GM23338 (cell line): Measurements from ENCODE around the gene ST3GAL2. TPM values are rescaled to one million over a fixed set of nuclear protein-coding genes. Genes with fewer than 3 reads are reported as not detected.

Experiments
- ATAC-seq: fragments of 200-7000 bp; cut with Tn5 transposase; 3 replicates; pipeline ENCODE4 v1.9.1; 2020
- DNase-seq: peaks from one replicate; pipeline ENCODE4 v3.0.0-alpha.2; 2015; ENCODE audit warnings: low spot score
- H2AFZ ChIP-seq: fragments of 200-600 bp; sonication (generic); 2 replicates; pipeline ENCODE4 v1.8.0; 2016; ENCODE audit warnings: antibody characterized with exemption, mild to moderate bottlenecking, moderate library complexity
- H3F3A ChIP-seq: fragments of 200-600 bp; sonication (generic); replicated peaks from 2 replicates; pipeline ENCODE4 v1.8.0; 2017; ENCODE audit warnings: antibody characterized with exemption, mixed run types, low read depth
- H3K27ac ChIP-seq: fragments of 200-600 bp; sonication (generic); 2 replicates; pipeline ENCODE4 v1.6.1; 2016; ENCODE audit warnings: low read depth
- H3K27me3 ChIP-seq: fragments of 200-600 bp; sonication (generic); 2 replicates; pipeline ENCODE4 v1.8.0; 2016; ENCODE audit warnings: mild to moderate bottlenecking, mixed run types, moderate library complexity; ENCODE audit not compliant: insufficient read depth
- H3K36me3 ChIP-seq: fragments of 200-600 bp; sonication (generic); 2 replicates; pipeline ENCODE4 v1.8.0; 2016; ENCODE audit warnings: mild to moderate bottlenecking; ENCODE audit not compliant: insufficient read depth
- H3K4me1 ChIP-seq: fragments of 200-600 bp; sonication (generic); 2 replicates; pipeline ENCODE4 v1.8.0; 2016; ENCODE audit warnings: mild to moderate bottlenecking, moderate library complexity; ENCODE audit not compliant: insufficient read depth
- H3K4me2 ChIP-seq: fragments of 200-600 bp; sonication (generic); 2 replicates; pipeline ENCODE4 v1.7.1; 2017; ENCODE audit warnings: mixed run types
- H3K4me3 ChIP-seq: fragments of 200-600 bp; sonication (generic); 2 replicates; pipeline ENCODE4 v1.6.1; 2016; ENCODE audit warnings: mixed run types
- H3K79me2 ChIP-seq: fragments of 200-600 bp; sonication (generic); replicated peaks from 2 replicates; pipeline ENCODE4 v1.8.0; 2017; ENCODE audit warnings: mild to moderate bottlenecking; ENCODE audit not compliant: insufficient read depth
- H3K9me2 ChIP-seq: fragments of 200-600 bp; sonication (generic); 2 replicates; pipeline ENCODE4 v1.8.0; 2017; ENCODE audit not compliant: insufficient read depth
- H4K20me1 ChIP-seq: fragments of 200-600 bp; sonication (generic); replicated peaks from 2 replicates; pipeline ENCODE4 v1.8.0; 2017; ENCODE audit warnings: mild to moderate bottlenecking; ENCODE audit not compliant: insufficient read depth
- H3K27ac Mint-ChIP-seq: 2 replicates; pipeline ENCODE4 v1.8.0; 2020; ENCODE audit warnings: inconsistent platforms, mild to moderate bottlenecking, moderate library complexity, mixed read lengths
- H3K27me3 Mint-ChIP-seq: 3 replicates; pipeline ENCODE4 v1.8.0; 2022; ENCODE audit warnings: low read depth, mild to moderate bottlenecking, moderate library complexity, mixed read lengths, inconsistent platforms; ENCODE audit not compliant: insufficient read depth, poor library complexity
- H3K36me3 Mint-ChIP-seq: 3 replicates; pipeline ENCODE4 v1.8.0; 2021; ENCODE audit warnings: low read depth, mild to moderate bottlenecking, inconsistent platforms, moderate library complexity, mixed read lengths
- H3K4me1 Mint-ChIP-seq: 3 replicates; pipeline ENCODE4 v1.8.0; 2020; ENCODE audit warnings: mild to moderate bottlenecking, inconsistent platforms, mixed read lengths
- H3K4me3 Mint-ChIP-seq: 3 replicates; pipeline ENCODE4 v1.8.0; 2021; ENCODE audit warnings: moderate library complexity, mild to moderate bottlenecking, inconsistent platforms, mixed read lengths
- H3K9me3 Mint-ChIP-seq: 3 replicates; pipeline ENCODE4 v1.8.0; 2020; ENCODE audit warnings: moderate library complexity, mild to moderate bottlenecking, inconsistent platforms, mixed read lengths
- CREB1 ChIP-seq: fragments of 250-450 bp; sonication (Bioruptor Pico); IDR thresholded peaks from 2 replicates; pipeline ENCODE4 v1.5.0; 2020; ENCODE audit warnings: low read depth, mild to moderate bottlenecking, moderate library complexity
- EZH2 ChIP-seq: fragments of 200-600 bp; sonication (generic); IDR thresholded peaks from one replicate; pipeline ENCODE4 v1.8.0; 2017; ENCODE audit warnings: antibody characterized with exemption, mild to moderate bottlenecking, low read depth; ENCODE audit not compliant: unreplicated experiment
- NANOG ChIP-seq: IDR thresholded peaks from 2 replicates; pipeline ENCODE4 v1.6.1; 2016; ENCODE audit warnings: antibody characterized with exemption, borderline replicate concordance
- POLR2AphosphoS5 ChIP-seq: IDR thresholded peaks from 2 replicates; pipeline ENCODE4 v1.6.1; 2016; ENCODE audit warnings: antibody characterized with exemption, low read depth
- REST ChIP-seq: IDR thresholded peaks from one replicate; pipeline ENCODE4 v1.6.1; 2018; ENCODE audit warnings: antibody characterized with exemption; ENCODE audit not compliant: unreplicated experiment
- STAT1 ChIP-seq: IDR thresholded peaks from one replicate; pipeline ENCODE4 v1.6.1; 2016; ENCODE audit warnings: antibody characterized with exemption; ENCODE audit not compliant: unreplicated experiment
- ZNF114 ChIP-seq: fragments of 250-450 bp; sonication (Bioruptor Pico); IDR thresholded peaks from 2 replicates; pipeline ENCODE4 v1.5.0; 2020; ENCODE audit warnings: mild to moderate bottlenecking, moderate library complexity
- ZNF331 ChIP-seq: fragments of 250-450 bp; sonication (Bioruptor Pico); IDR thresholded peaks from 2 replicates; pipeline ENCODE4 v1.5.0; 2020; ENCODE audit warnings: low read depth, mild to moderate bottlenecking, moderate library complexity
- ZNF462 ChIP-seq: fragments of 250-450 bp; sonication (Bioruptor Pico); IDR thresholded peaks from 2 replicates; pipeline ENCODE4 v1.5.0; 2020; ENCODE audit warnings: mild to moderate bottlenecking, moderate library complexity
- polyA plus RNA-seq: library from polyadenylated mRNA; unstranded; fragments of >200 nt; fragmentation: Nextera tagmentation; extraction: Ambion mirVana; gene quantifications from 2 replicates; pipeline ENCODE4 v1.2.1, GENCODE V29; 2016
- total RNA-seq: library from RNA; depleted of rRNA; stranded (reverse); fragments of >200 nt; shearing (Covaris generic); gene quantifications from 2 replicates; pipeline ENCODE4 v1.2.3, GENCODE V29; 2014
- TF ChIP-seq, protein P1 (sequence below), 2 experiments: fragments of 200-600 bp in 1 of 2; sonication (generic) in 1 of 2; conservative IDR thresholded peaks; 2 replicates each; pipeline versions ENCODE4 v1.5.1 to v1.6.1; 2016 to 2017; ENCODE audit warnings: antibody characterized with exemption in 2 of 2, low read depth in 2 of 2, mild to moderate bottlenecking in 2 of 2, moderate library complexity in 1 of 2

ST3GAL2 gene
- total and polyA plus RNA-seq, 2 experiments from 2014 or later = 12.3 to 39.8 TPM

DNA sequence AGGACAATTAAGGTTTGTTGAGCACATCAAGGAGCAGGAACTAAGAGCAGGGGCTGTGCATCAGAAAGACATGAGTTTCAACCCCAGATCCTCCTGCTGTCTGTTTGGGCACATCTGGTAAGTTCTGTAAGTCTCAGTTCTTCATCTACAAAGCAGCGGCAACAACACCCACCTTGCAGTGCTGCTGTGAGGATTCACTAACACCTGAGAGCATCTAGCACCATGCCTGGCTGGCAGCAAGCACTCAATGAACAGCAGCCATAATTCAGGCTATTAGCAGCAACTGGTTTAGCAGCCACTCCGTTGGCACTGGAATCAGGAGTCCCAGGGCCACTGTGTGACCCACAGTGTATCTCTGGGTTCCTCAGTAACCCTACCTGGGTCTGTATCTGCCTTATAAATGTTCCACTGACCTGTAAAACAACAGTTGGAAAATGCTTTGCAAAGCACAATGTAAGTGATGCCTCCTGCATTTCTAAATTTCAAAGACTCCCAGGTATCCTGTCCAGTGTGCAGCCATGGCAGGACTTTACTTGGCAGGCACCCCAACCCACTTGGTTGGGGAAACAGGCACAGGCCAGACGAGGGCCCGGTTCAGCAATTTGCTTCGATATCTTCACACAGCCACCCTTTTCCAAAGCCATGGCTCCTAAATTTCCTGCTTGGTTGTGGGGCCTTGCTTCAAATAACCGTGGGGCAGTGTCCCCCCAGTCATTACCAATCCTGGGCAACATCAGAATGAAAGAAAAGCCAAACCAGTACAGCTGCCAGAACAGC is 4.2 kb downstream of the ST3GAL2 start (continued):
- no peak for TF ChIP-seq ZNF462 (CRISPR knock-in tag)

DNA sequence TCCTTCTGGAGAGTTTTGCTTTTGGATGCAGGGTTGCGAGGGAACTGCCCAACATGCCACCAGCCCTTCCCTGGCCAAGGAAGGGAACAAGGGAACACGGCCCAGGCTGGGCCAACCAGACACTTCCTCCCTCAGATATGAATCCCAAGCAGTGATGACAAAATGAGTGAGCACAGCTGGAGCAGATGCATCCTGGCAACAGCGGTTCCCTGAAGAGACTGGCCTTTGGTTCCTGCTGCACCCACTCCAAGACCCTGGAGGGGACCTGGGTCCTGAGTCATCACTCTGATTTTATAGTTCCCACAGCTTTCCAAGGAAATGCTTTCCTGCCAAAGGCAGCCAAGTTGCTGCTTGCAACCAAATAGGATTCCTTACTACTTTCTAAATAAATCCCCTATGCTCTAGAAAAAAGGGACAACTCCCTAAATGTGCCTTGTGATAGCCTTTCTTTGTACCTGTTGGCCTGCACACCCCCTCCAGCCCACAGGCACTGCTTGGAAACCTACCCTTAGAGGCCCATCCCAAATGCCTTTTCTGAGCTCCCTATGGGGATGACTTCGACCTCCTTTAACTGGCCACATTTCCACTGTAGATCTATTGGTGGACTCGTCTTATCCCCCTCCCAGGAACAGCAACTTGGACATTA is 5.3 kb downstream of the ST3GAL2 start:
- Mint-ChIP-seq H3K4me1 (peaks cover 73% of the 10 kb centered on the region), H3K9me3 (no peaks in the 10 kb centered on the region), H3K36me3 (peaks cover 8% of the 10 kb centered on the region), H3K27me3 (peaks cover 21% of the 10 kb centered on the region), H3K4me3 (no peak overlapping the region; the same call in 2 of the 3 replicates), H3K27ac (peak overlapping the region; percentile 67)
- Histone ChIP-seq H4K20me1 (peaks cover 14% of the 10 kb centered on the region; the same call in 1 of the 2 replicates), H3K9me2 (no peaks in the 10 kb centered on the region), H3K4me2 (peak overlapping the region; percentile 39; the same call in 1 of the 2 replicates), H3K4me1 (peaks cover 66% of the 10 kb centered on the region), H3K79me2 (peaks cover 88% of the 10 kb centered on the region), H3K4me3 (no peak overlapping the region), H3F3A (peaks cover 32% of the 10 kb centered on the region), H3K27me3 (no peaks in the 10 kb centered on the region), H3K27ac (peak overlapping the region; percentile 67), H3K36me3 (no peaks in the 10 kb centered on the region; the same call in 1 of the 2 replicates), H2AFZ (no peak overlapping the region)
- ATAC-seq = no peak
- no peak for TF ChIP-seq POLR2AphosphoS5
- no peak for TF ChIP-seq REST
- no peak for TF ChIP-seq EZH2
- TF ChIP-seq ZNF114 = no peak
- TF ChIP-seq NANOG = no peak
- no peak for TF ChIP-seq ZNF331
- no peak for TF ChIP-seq CREB1 (CRISPR knock-in tag)
- TF ChIP-seq, protein P1, sequence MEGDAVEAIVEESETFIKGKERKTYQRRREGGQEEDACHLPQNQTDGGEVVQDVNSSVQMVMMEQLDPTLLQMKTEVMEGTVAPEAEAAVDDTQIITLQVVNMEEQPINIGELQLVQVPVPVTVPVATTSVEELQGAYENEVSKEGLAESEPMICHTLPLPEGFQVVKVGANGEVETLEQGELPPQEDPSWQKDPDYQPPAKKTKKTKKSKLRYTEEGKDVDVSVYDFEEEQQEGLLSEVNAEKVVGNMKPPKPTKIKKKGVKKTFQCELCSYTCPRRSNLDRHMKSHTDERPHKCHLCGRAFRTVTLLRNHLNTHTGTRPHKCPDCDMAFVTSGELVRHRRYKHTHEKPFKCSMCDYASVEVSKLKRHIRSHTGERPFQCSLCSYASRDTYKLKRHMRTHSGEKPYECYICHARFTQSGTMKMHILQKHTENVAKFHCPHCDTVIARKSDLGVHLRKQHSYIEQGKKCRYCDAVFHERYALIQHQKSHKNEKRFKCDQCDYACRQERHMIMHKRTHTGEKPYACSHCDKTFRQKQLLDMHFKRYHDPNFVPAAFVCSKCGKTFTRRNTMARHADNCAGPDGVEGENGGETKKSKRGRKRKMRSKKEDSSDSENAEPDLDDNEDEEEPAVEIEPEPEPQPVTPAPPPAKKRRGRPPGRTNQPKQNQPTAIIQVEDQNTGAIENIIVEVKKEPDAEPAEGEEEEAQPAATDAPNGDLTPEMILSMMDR (conservative IDR thresholded peaks at IDR 0.05; ENCODE audit: low read depth in 2 of 2) = no peak
- TF ChIP-seq STAT1 = no peak
- no peak for DNase-seq
